Loucy (cell line): ENCODE results near the gene VEPH1.

Source experiments
- H2AFZ ChIP-seq: fragments of 200-600 bp; sonication (generic); 2 replicates; pipeline ENCODE4 v1.6.0; 2016; ENCODE audit warnings: antibody characterized with exemption, mild to moderate bottlenecking, low read length, moderate library complexity
- H3F3A ChIP-seq: fragments of 200-600 bp; 2 replicates; pipeline ENCODE4 v1.6.0; 2016; ENCODE audit warnings: antibody characterized with exemption, low read depth, mild to moderate bottlenecking
- H3K27me3 ChIP-seq: fragments of 200-600 bp; sonication (generic); 2 replicates; pipeline ENCODE4 v1.6.1; 2014; ENCODE audit warnings: low read length, mild to moderate bottlenecking; ENCODE audit not compliant: insufficient read depth, poor library complexity, severe bottlenecking
- H3K36me3 ChIP-seq: fragments of 200-600 bp; sonication (generic); 2 replicates; pipeline ENCODE4 v1.6.1; 2016; ENCODE audit warnings: low read length; ENCODE audit not compliant: insufficient read depth
- H3K4me1 ChIP-seq: fragments of 200-600 bp; sonication (generic); 2 replicates; pipeline ENCODE4 v1.5.1; 2014; ENCODE audit warnings: low read length, mild to moderate bottlenecking; ENCODE audit not compliant: insufficient read depth, poor library complexity, severe bottlenecking
- H3K4me2 ChIP-seq: fragments of 200-600 bp; sonication (generic); 2 replicates; pipeline ENCODE4 v1.6.0; 2014; ENCODE audit warnings: antibody characterized with exemption, low read length, low read depth, mild to moderate bottlenecking; ENCODE audit not compliant: poor library complexity, severe bottlenecking
- H3K4me3 ChIP-seq: fragments of 200-600 bp; sonication (generic); 2 replicates; pipeline ENCODE4 v1.5.1; 2014; ENCODE audit warnings: low read length, mild to moderate bottlenecking, mixed read lengths; ENCODE audit not compliant: poor library complexity, severe bottlenecking
- H3K79me2 ChIP-seq: fragments of 200-600 bp; sonication (generic); 2 replicates; pipeline ENCODE4 v1.6.1; 2014; ENCODE audit warnings: low read length; ENCODE audit not compliant: insufficient read depth
- H3K9ac ChIP-seq: fragments of 200-600 bp; sonication (generic); 2 replicates; pipeline ENCODE4 v1.6.0; 2014; ENCODE audit warnings: mild to moderate bottlenecking, low read depth, low read length, moderate library complexity; ENCODE audit not compliant: poor library complexity, severe bottlenecking
- H3K9me2 ChIP-seq: fragments of 200-600 bp; sonication (generic); replicated peaks from 2 replicates; pipeline ENCODE4 v1.6.1; 2016; ENCODE audit warnings: low read depth, low read length, mixed read lengths
- H3K9me3 ChIP-seq: fragments of 200-600 bp; sonication (generic); 2 replicates; pipeline ENCODE4 v1.6.1; 2014; ENCODE audit warnings: mild to moderate bottlenecking, antibody characterized with exemption, low read length, low read depth; ENCODE audit not compliant: insufficient read depth
- H4K20me1 ChIP-seq: fragments of 200-600 bp; sonication (generic); 2 replicates; pipeline ENCODE4 v1.6.0; 2014; ENCODE audit warnings: antibody characterized with exemption, low read length, mild to moderate bottlenecking; ENCODE audit not compliant: insufficient read depth, poor library complexity, severe bottlenecking
- CTCF ChIP-seq: fragments of 200-600 bp; sonication (generic); conservative IDR thresholded peaks from 2 replicates; pipeline ENCODE4 v1.5.1; 2014; ENCODE audit warnings: mild to moderate bottlenecking, antibody characterized with exemption, low read length
- EZH2phosphoT487 ChIP-seq: fragments of 200-600 bp; IDR thresholded peaks from 2 replicates; pipeline ENCODE4 v1.6.1; 2018; ENCODE audit warnings: antibody characterized with exemption, mild to moderate bottlenecking, moderate library complexity, borderline replicate concordance

VEPH1 gene

GRCh38 chr3:157515398-157515797, 12.2 kb upstream of the VEPH1 start:
- Histone ChIP-seq H3F3A (no peaks in the 10 kb centered on the region), H3K4me1 (no peaks in the 10 kb centered on the region), H3K27me3 (no peaks in the 10 kb centered on the region), H3K79me2 (no peaks in the 10 kb centered on the region), H2AFZ (no peak overlapping the region), H4K20me1 (no peaks in the 10 kb centered on the region), H3K4me3 (no peak overlapping the region), H3K9me3 (no peaks in the 10 kb centered on the region), H3K9me2 (no peaks in the 10 kb centered on the region), H3K9ac (no peak overlapping the region), H3K4me2 (no peak overlapping the region), H3K36me3 (no peaks in the 10 kb centered on the region)
- TF ChIP-seq EZH2phosphoT487 (no peak), CTCF (no peak)

GRCh38 chr3:157514371-157514895, 11.2 kb upstream of the VEPH1 start:
- H3K9me3 ChIP-seq = no peaks in the 10 kb centered on the region
- H3K4me2 ChIP-seq = no peak overlapping the region
- H3K9ac ChIP-seq = no peak overlapping the region
- H3K4me1 ChIP-seq = no peaks in the 10 kb centered on the region
- no peaks in the 10 kb centered on the region for H3K79me2 ChIP-seq
- no peaks in the 10 kb centered on the region for H3K27me3 ChIP-seq
- no peak overlapping the region for H2AFZ ChIP-seq
- no peaks in the 10 kb centered on the region for H3F3A ChIP-seq
- TF ChIP-seq CTCF (no peak), EZH2phosphoT487 (no peak)
- H3K36me3 ChIP-seq = no peaks in the 10 kb centered on the region
- H4K20me1 ChIP-seq = no peaks in the 10 kb centered on the region
- H3K9me2 ChIP-seq = no peaks in the 10 kb centered on the region
- no peak overlapping the region for H3K4me3 ChIP-seq

- TF ChIP-seq EZH2phosphoT487 = no peak
- no peak for TF ChIP-seq CTCF
- Histone ChIP-seq H3K9ac (no peak overlapping the region), H3K27me3 (no peaks in the 10 kb centered on the region), H3K9me3 (no peaks in the 10 kb centered on the region), H2AFZ (no peak overlapping the region), H3K79me2 (no peaks in the 10 kb centered on the region), H3K36me3 (no peaks in the 10 kb centered on the region), H3K4me3 (no peak overlapping the region), H3K9me2 (no peaks in the 10 kb centered on the region), H3K4me1 (no peaks in the 10 kb centered on the region), H3K4me2 (no peak overlapping the region), H3F3A (no peaks in the 10 kb centered on the region), H4K20me1 (no peaks in the 10 kb centered on the region)
These were observed 10.4 kb upstream of the VEPH1 start for GRCh38 chr3:157513585-157513984.
